GM20000 (cell line): Measurements from ENCODE around the gene B9D2.
A peak's percentile ranks its signal among the peaks of the same experiment; 100 is the strongest.

Experiments used
- DNase-seq: peaks from one replicate; pipeline ENCODE4 v3.0.0; 2012; ENCODE audit warnings: low spot score
- CTCF ChIP-seq: IDR thresholded peaks from 2 replicates; pipeline ENCODE4 v1.5.1; 2012; ENCODE audit warnings: mild to moderate bottlenecking, control low read depth; ENCODE audit errors: extremely low read depth, missing control alignments

Gene B9D2

GRCh38 chr19:41341669-41342490 lies 22.1 kb downstream of the B9D2 start:
- TF ChIP-seq CTCF, result no peak
- DNase-seq, result no peak

GRCh38 chr19:41339936-41340335 lies 24.0 kb downstream of the B9D2 start:
- TF ChIP-seq CTCF, result no peak
- no peak for DNase-seq

GRCh38 chr19:41335467-41335866 lies 28.5 kb downstream of the B9D2 start:
- no peak for DNase-seq
- no peak for TF ChIP-seq CTCF

GRCh38 chr19:41334793-41335192 lies 29.2 kb downstream of the B9D2 start:
- DNase-seq, result peak; percentile 45
- no peak for TF ChIP-seq CTCF

GRCh38 chr19:41332468-41332867 lies 31.5 kb downstream of the B9D2 start:
- DNase-seq, result no peak
- TF ChIP-seq CTCF, result no peak

GRCh38 chr19:41332000-41332399 lies 31.9 kb downstream of the B9D2 start:
- TF ChIP-seq CTCF, result no peak
- DNase-seq, result no peak

- no peak for DNase-seq
- no peak for TF ChIP-seq CTCF
Measured at GRCh38 chr19:41330946-41331678, 32.8 kb downstream of the B9D2 start.
